Mesothelial cell of epicardium (in vitro differentiated cells): Measurements from ENCODE around the gene KHNYN. TPM values are rescaled to one million over a fixed set of nuclear protein-coding genes. Genes with fewer than 3 reads are reported as not detected.
"Not testable (repeated sequence)": the region's sequence is repeated elsewhere in the genome, so short reads cannot be mapped to it uniquely, and the experiment has no call there.

ENCODE experiments used
- DNase-seq, 2 experiments: peaks; one replicate each; pipeline ENCODE4 v3.0.0; 2021; ENCODE audit warnings: low spot score in 2 of 2; ENCODE audit not compliant: unreplicated experiment in 2 of 2
- H3K27ac Mint-ChIP-seq: 2 replicates; pipeline ENCODE4 v1.8.0; 2021; ENCODE audit warnings: mixed read lengths
- H3K27me3 Mint-ChIP-seq: 2 replicates; pipeline ENCODE4 v1.8.0; 2021; ENCODE audit warnings: low read depth, mixed read lengths
- H3K36me3 Mint-ChIP-seq: 2 replicates; pipeline ENCODE4 v1.8.0; 2021; ENCODE audit warnings: mixed read lengths
- H3K4me1 Mint-ChIP-seq: 2 replicates; pipeline ENCODE4 v1.8.0; 2021; ENCODE audit warnings: mixed read lengths
- H3K4me3 Mint-ChIP-seq: 2 replicates; pipeline ENCODE4 v1.8.0; 2021; ENCODE audit warnings: mild to moderate bottlenecking, moderate library complexity, mixed read lengths
- H3K9me3 Mint-ChIP-seq: 2 replicates; pipeline ENCODE4 v1.8.0; 2021; ENCODE audit warnings: mixed read lengths
- CTCF ChIP-seq: fragments of 200-600 bp; sonication (generic); IDR thresholded peaks from one replicate; pipeline ENCODE4 v1.5.0; 2021; ENCODE audit warnings: antibody characterized with exemption; ENCODE audit not compliant: unreplicated experiment
- total RNA-seq: library from RNA; stranded (reverse); gene quantifications from 3 replicates; pipeline ENCODE4 v1.2.1, GENCODE V29; 2021

The KHNYN gene
- total RNA-seq, 1 donor from 2014 or later: 92.2 TPM

GRCh38 chr14:24387009-24387345 is 42.8 kb upstream of the KHNYN start:
- no peak for DNase-seq
- no peaks in the 10 kb centered on the region for H3K9me3 Mint-ChIP-seq
- no peaks in the 10 kb centered on the region for H3K36me3 Mint-ChIP-seq
- H3K27me3 Mint-ChIP-seq: no peaks in the 10 kb centered on the region
- H3K27ac Mint-ChIP-seq: no peak overlapping the region
- no peak overlapping the region for H3K4me3 Mint-ChIP-seq
- H3K4me1 Mint-ChIP-seq: peaks cover 42% of the 10 kb centered on the region
- no peak for TF ChIP-seq CTCF

GRCh38 chr14:24387579-24387978 is 42.2 kb upstream of the KHNYN start:
- H3K9me3 Mint-ChIP-seq, H3K4me3 Mint-ChIP-seq, H3K36me3 Mint-ChIP-seq: not testable (repeated sequence)

GRCh38 chr14:24388474-24389179 is 41.1 kb upstream of the KHNYN start:
- Mint-ChIP-seq H3K27ac (peak overlapping the region; percentile 61), H3K4me3 (no peak overlapping the region), H3K9me3 (no peaks in the 10 kb centered on the region), H3K4me1 (peaks cover 45% of the 10 kb centered on the region), H3K36me3 (no peaks in the 10 kb centered on the region), H3K27me3 (no peaks in the 10 kb centered on the region)
- TF ChIP-seq CTCF: no peak
- no peak for DNase-seq

More at GRCh38 chr14:24387579-24387978, 42.2 kb upstream of the KHNYN start:
- not testable (repeated sequence) for H3K27me3 Mint-ChIP-seq, H3K27ac Mint-ChIP-seq, DNase-seq
- H3K4me1 Mint-ChIP-seq: peaks cover 40% of the 10 kb centered on the region

- Mint-ChIP-seq H3K4me1 (peaks cover 52% of the 10 kb centered on the region), H3K36me3 (no peaks in the 10 kb centered on the region), H3K4me3 (no peak overlapping the region), H3K27me3 (no peaks in the 10 kb centered on the region), H3K27ac (peak overlapping the region; percentile 61), H3K9me3 (no peaks in the 10 kb centered on the region)
- no peak for TF ChIP-seq CTCF
- DNase-seq: no peak
Observed at GRCh38 chr14:24389226-24389848, 40.4 kb upstream of the KHNYN start.

GRCh38 chr14:24390701-24391468 is 38.9 kb upstream of the KHNYN start:
- H3K36me3 Mint-ChIP-seq: no peaks in the 10 kb centered on the region
- no peak for TF ChIP-seq CTCF
- no peak for DNase-seq
- no peaks in the 10 kb centered on the region for H3K27me3 Mint-ChIP-seq
- H3K9me3 Mint-ChIP-seq: no peaks in the 10 kb centered on the region
- H3K4me3 Mint-ChIP-seq: no peak overlapping the region
- H3K4me1 Mint-ChIP-seq: peaks cover 59% of the 10 kb centered on the region
- H3K27ac Mint-ChIP-seq: peak overlapping the region; percentile 87
